ENCODE data around the gene SND1. TPM values are rescaled to one million over a fixed set of nuclear protein-coding genes. Genes with fewer than 3 reads are reported as not detected.

SND1 gene
- total RNA-seq, 4 donors from 2014 or later: 70.8 to 141 (median 85.7) TPM

GRCh38 chr7:128081351-128081750, 429.4 kb downstream of the SND1 start:
- WGBS, 2 donors: 83 to 88% methylated on average over 4 to 11 of the region's 11 CpGs
- no peak for DNase-seq (ENCODE audit: low spot score in 2 of 2)
- Histone ChIP-seq H3K9me3 (no peaks in the 10 kb centered on the region), H3K4me1 (peaks cover 0 to 12% (median 3%) of the 10 kb centered on the region in 4 donors), H3K4me3 (no peak overlapping the region), H3K27ac (no peak overlapping the region), H3K27me3 (no peaks in the 10 kb centered on the region), H3K36me3 (peaks cover 0 to 90% (median 17%) of the 10 kb centered on the region in 3 donors)
- no peak for TF ChIP-seq CTCF (IDR thresholded peaks at IDR 0.05)
- TF ChIP-seq EP300 (IDR thresholded peaks at IDR 0.05): no peak
- TF ChIP-seq POLR2A (IDR thresholded peaks at IDR 0.05): no peak

- Histone ChIP-seq H3K4me1 (peaks cover 0 to 7% (median 3%) of the 10 kb centered on the region in 4 donors), H3K4me3 (no peak overlapping the region), H3K27me3 (no peaks in the 10 kb centered on the region), H3K27ac (no peak overlapping the region), H3K9me3 (no peaks in the 10 kb centered on the region), H3K36me3 (peaks cover 0 to 94% (median 20%) of the 10 kb centered on the region in 3 donors)
- DNase-seq (ENCODE audit: low spot score in 2 of 2): no peak
- 71 to 83% methylated on average over 8 of the region's 8 CpGs for WGBS, 2 donors
- TF ChIP-seq EP300 (IDR thresholded peaks at IDR 0.05) (no peak), CTCF (IDR thresholded peaks at IDR 0.05) (no peak), POLR2A (IDR thresholded peaks at IDR 0.05) (no peak)
Observed at GRCh38 chr7:128081808-128082207, 429.8 kb downstream of the SND1 start.

GRCh38 chr7:128082431-128082830, 430.4 kb downstream of the SND1 start:
- TF ChIP-seq POLR2A (IDR thresholded peaks at IDR 0.05) (no peak), EP300 (IDR thresholded peaks at IDR 0.05) (no peak), CTCF (IDR thresholded peaks at IDR 0.05) (no peak)
- H3K27me3 ChIP-seq: no peaks in the 10 kb centered on the region
- no peak overlapping the region for H3K4me3 ChIP-seq
- H3K36me3 ChIP-seq: peaks cover 0 to 98% (median 20%) of the 10 kb centered on the region in 3 donors
- WGBS, 2 donors: 54 to 65% methylated on average over 8 of the region's 8 CpGs
- no peak overlapping the region for H3K27ac ChIP-seq
- peaks cover 0 to 2% (median under 1%) of the 10 kb centered on the region in 4 donors for H3K4me1 ChIP-seq
- DNase-seq (ENCODE audit: low spot score in 2 of 2): no peak
- no peaks in the 10 kb centered on the region for H3K9me3 ChIP-seq

- Histone ChIP-seq H3K27me3 (no peaks in the 10 kb centered on the region), H3K36me3 (peaks cover 0 to 98% (median 23%) of the 10 kb centered on the region in 3 donors), H3K4me3 (no peak overlapping the region), H3K27ac (no peak overlapping the region), H3K9me3 (no peaks in the 10 kb centered on the region), H3K4me1 (no peaks in the 10 kb centered on the region)
- TF ChIP-seq POLR2A (IDR thresholded peaks at IDR 0.05): no peak
- no peak for TF ChIP-seq EP300 (IDR thresholded peaks at IDR 0.05)
- TF ChIP-seq CTCF (IDR thresholded peaks at IDR 0.05): no peak
- no peak for DNase-seq (ENCODE audit: low spot score in 2 of 2)
- WGBS, 2 donors: 62 to 87% methylated on average over 8 of the region's 10 CpGs
Observed at GRCh38 chr7:128084896-128085608, 433.1 kb downstream of the SND1 start.

GRCh38 chr7:128090492-128090891, 438.5 kb downstream of the SND1 start:
- no peak overlapping the region for H3K4me3 ChIP-seq
- no peak overlapping the region for H3K27ac ChIP-seq
- peaks cover 0 to 100% (median 20%) of the 10 kb centered on the region in 3 donors for H3K36me3 ChIP-seq
- no peak for DNase-seq (ENCODE audit: low spot score in 2 of 2)
- H3K4me1 ChIP-seq: no peaks in the 10 kb centered on the region
- H3K27me3 ChIP-seq: no peaks in the 10 kb centered on the region
- TF ChIP-seq EP300 (IDR thresholded peaks at IDR 0.05) (no peak), POLR2A (IDR thresholded peaks at IDR 0.05) (no peak), CTCF (IDR thresholded peaks at IDR 0.05) (no peak)
- WGBS, 2 donors: 84 to 87% methylated on average over 10 of the region's 10 CpGs
- H3K9me3 ChIP-seq: no peaks in the 10 kb centered on the region
